Middle frontal gyrus (tissue), 1 donor: ENCODE data around the gene MED16.
"Not testable (repeated sequence)": the region's sequence is repeated elsewhere in the genome, so short reads cannot be mapped to it uniquely, and the experiment has no call there.

ENCODE experiments used
- DNase-seq: peaks from one replicate; pipeline ENCODE4 v3.0.0-alpha.2; 2015; ENCODE audit warnings: low spot score; ENCODE audit errors: extremely low spot score

Gene MED16

GRCh38 chr19:829129-829758, 63.7 kb downstream of the MED16 start:
- DNase-seq, result no peak

GRCh38 chr19:827710-828321, 65.2 kb downstream of the MED16 start, which contains the start of gene AZU1:
Gene AZU1 (plus strand): TSS chr19:827837. CDS start chr19:827847, 10 bp downstream.
- DNase-seq, result no peak

DNA sequence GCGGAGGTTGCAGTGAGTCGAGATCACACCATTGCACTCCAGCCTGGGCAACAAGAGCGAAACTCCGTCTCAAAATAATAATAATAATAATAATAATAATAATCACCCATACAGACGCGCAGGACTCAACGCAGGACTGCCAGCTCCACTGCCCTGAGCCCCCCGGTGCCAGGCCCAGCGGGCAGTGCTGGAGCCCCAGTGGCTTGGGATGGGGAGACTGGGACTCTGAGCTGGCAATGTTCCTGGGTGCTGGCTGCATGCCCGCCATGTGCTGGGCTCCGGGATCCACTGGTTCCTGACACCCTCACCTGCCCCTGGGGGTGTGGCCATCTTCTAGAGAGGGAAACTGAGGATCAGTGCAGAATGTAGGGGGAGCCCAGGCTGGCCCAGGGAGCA, 65.7 kb downstream of the MED16 start:
- no peak for DNase-seq

DNA sequence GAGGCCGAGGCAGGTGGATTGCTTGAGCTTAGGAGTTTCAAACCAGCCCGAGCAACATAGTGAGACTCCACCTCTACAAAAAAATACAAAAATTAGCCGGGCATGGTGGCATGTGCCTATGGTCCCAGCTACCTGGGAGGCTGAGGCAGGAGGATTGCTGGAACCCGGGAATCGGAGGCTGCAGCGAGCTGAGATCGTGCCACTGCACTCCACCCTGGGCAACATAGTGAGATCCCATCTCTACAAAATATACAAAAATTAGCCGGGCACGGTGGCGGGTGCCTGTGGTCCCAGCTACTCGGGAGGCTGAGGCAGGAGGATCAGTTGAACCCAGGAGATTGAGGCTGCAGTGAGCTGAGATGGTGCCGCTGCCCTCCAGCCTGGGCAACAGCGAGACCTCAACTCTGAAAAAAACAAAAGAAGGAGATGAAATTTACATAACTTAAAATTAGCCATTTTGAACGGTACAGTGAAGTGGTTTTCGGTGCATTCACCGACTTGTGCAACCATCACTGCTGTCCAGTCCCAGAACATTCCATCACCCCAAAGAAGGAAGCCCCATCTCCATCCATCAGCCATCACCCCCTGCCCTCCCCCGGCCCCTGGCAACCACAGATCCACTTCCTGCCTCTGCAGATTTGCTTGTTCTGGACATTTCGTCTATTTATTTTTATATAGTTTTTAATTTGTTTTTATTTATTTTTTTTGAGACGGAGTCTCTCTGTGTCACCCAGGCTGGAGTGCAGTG, 66.9 kb downstream of the MED16 start:
- DNase-seq, result no peak

DNA sequence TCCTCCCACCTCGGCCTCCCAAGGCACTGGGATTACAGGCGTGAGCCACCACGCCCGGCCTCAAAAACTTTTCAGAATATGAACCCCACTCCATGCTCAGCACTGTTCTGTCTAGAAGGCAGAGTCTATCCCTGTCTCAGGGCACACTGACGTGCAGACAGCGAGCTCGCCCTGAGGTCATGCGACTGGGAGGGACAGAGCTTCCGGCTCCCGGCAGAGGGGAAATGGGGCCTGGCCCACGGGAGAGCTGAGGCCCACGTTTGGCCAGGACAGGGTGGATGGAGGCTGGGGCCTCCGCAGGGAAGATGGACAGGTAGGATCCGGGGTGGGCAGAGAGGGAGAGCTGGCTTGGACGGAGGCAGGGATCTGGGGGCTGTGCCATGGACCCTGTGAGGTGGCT, 68.1 kb downstream of the MED16 start:
- no peak for DNase-seq

GRCh38 chr19:823565-824121, 69.3 kb downstream of the MED16 start:
- no peak for DNase-seq

DNA sequence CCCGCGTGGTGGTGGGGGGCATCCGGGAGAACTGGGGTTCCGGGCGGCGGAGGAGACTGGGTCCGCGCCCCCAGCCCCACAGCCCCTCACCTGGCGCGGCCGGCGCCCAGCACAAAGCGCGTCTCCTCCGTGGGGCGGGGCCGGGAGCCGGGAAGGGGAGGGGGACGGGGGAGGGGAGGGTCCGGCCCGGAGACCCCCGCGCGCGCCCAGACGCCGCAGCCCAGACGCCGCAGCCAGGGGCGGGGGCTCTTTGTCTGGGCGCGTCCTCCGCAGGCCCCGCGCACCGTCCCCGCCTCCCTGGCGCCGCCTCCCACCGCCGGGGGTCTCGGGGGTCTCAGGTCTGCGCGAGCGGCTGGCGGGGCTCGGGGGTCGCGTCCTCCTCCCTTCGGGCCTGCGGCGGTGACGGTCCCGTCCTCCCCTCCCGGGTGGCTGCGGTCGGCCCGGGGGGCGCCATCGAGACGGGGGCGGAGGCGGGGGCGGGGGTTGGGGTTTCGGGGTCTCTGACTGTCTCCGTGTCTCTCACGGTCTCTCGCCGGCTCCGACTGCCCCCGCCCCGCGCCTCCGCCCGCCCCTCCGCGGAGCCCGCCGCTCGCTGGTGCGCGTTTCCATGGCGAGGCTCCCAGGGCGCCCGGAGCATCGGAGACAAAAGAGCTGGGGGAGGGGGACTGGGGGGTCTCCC, 71.0 kb downstream of the MED16 start, which contains the start of gene PLPPR3:
PLPPR3 (minus strand) TSS at position 131 of the 679 bp plus-strand sequence. CDS start 396 bp downstream, outside the sequence.
- no peak for DNase-seq

GRCh38 chr19:821231-821824, 71.7 kb downstream of the MED16 start:
- DNase-seq, result no peak

GRCh38 chr19:820212-820611, 72.8 kb downstream of the MED16 start:
- DNase-seq, result not testable (repeated sequence)
